Central memory CD8-positive, alpha-beta T cell (primary cell): ENCODE measurements around the gene PACSIN2.
A peak's percentile ranks its signal among the peaks of the same experiment; 100 is the strongest.
"Not testable (repeated sequence)": the region's sequence is repeated elsewhere in the genome, so short reads cannot be mapped to it uniquely, and the experiment has no call there.

Experiments
- ATAC-seq: fragments of 150-1000 bp; cut with Tn5 transposase; replicated peaks from 2 replicates; pipeline ENCODE4 v1.10.0; 2022; ENCODE audit warnings: mild to moderate bottlenecking, moderate FRiP score, moderate number of reproducible peaks; ENCODE audit not compliant: poor library complexity, severe bottlenecking; ENCODE audit errors: extremely low read depth
- DNase-seq, 2 donors: peaks; one replicate each; pipeline ENCODE4 v3.0.0; 2021; ENCODE audit warnings: low spot score in 2 of 2
- H3K27ac Mint-ChIP-seq: one replicate; pipeline ENCODE4 v1.8.0; 2022; ENCODE audit warnings: low read depth, mild to moderate bottlenecking, moderate library complexity, mixed read lengths
- H3K27me3 Mint-ChIP-seq: one replicate; pipeline ENCODE4 v1.8.0; 2022; ENCODE audit warnings: mixed read lengths
- H3K36me3 Mint-ChIP-seq: one replicate; pipeline ENCODE4 v1.8.0; 2022; ENCODE audit warnings: mild to moderate bottlenecking, moderate library complexity, mixed read lengths; ENCODE audit not compliant: insufficient read depth
- H3K4me1 Mint-ChIP-seq: one replicate; pipeline ENCODE4 v1.8.0; 2022; ENCODE audit warnings: mixed read lengths
- H3K4me3 Mint-ChIP-seq: one replicate; pipeline ENCODE4 v1.8.0; 2022; ENCODE audit warnings: mild to moderate bottlenecking, moderate library complexity, mixed read lengths
- H3K9me3 Mint-ChIP-seq: one replicate; pipeline ENCODE4 v1.8.0; 2022; ENCODE audit warnings: mixed read lengths

PACSIN2 gene

GRCh38 chr22:42939941-42940653 lies 74.9 kb downstream of the PACSIN2 start:
- H3K27me3 Mint-ChIP-seq: no peaks in the 10 kb centered on the region
- no peak for DNase-seq
- H3K36me3 Mint-ChIP-seq: peaks cover 8% of the 10 kb centered on the region
- H3K4me1 Mint-ChIP-seq: peaks cover 39% of the 10 kb centered on the region
- H3K27ac Mint-ChIP-seq: no peak overlapping the region
- H3K9me3 Mint-ChIP-seq: no peaks in the 10 kb centered on the region
- H3K4me3 Mint-ChIP-seq: no peak overlapping the region
- ATAC-seq: no peak

GRCh38 chr22:42939451-42939881 lies 75.5 kb downstream of the PACSIN2 start:
- DNase-seq (no peak), ATAC-seq (no peak)
- Mint-ChIP-seq H3K27me3 (no peaks in the 10 kb centered on the region), H3K4me1 (peaks cover 44% of the 10 kb centered on the region), H3K27ac (no peak overlapping the region), H3K9me3 (no peaks in the 10 kb centered on the region), H3K36me3 (peaks cover 5% of the 10 kb centered on the region), H3K4me3 (no peak overlapping the region)

- no peaks in the 10 kb centered on the region for H3K9me3 Mint-ChIP-seq
- no peak overlapping the region for H3K4me3 Mint-ChIP-seq
- H3K4me1 Mint-ChIP-seq: peaks cover 49% of the 10 kb centered on the region
- ATAC-seq: no peak
- DNase-seq: no peak
- H3K27ac Mint-ChIP-seq: no peak overlapping the region
- peaks cover 5% of the 10 kb centered on the region for H3K36me3 Mint-ChIP-seq
- H3K27me3 Mint-ChIP-seq: no peaks in the 10 kb centered on the region
Measured at GRCh38 chr22:42938976-42939375, 76.0 kb downstream of the PACSIN2 start.

- no peaks in the 10 kb centered on the region for H3K27me3 Mint-ChIP-seq
- DNase-seq (no peak), ATAC-seq (no peak)
- H3K27ac Mint-ChIP-seq: no peak overlapping the region
- peaks cover 54% of the 10 kb centered on the region for H3K4me1 Mint-ChIP-seq
- H3K9me3 Mint-ChIP-seq: no peaks in the 10 kb centered on the region
- H3K36me3 Mint-ChIP-seq: peaks cover 5% of the 10 kb centered on the region
- H3K4me3 Mint-ChIP-seq: no peak overlapping the region
Measured at GRCh38 chr22:42938449-42938848, 76.5 kb downstream of the PACSIN2 start.

- Mint-ChIP-seq H3K4me3 (no peak overlapping the region), H3K36me3 (peaks cover 3% of the 10 kb centered on the region), H3K4me1 (peaks cover 64% of the 10 kb centered on the region), H3K27ac (peak overlapping the region; percentile 64), H3K27me3 (no peaks in the 10 kb centered on the region), H3K9me3 (no peaks in the 10 kb centered on the region)
- DNase-seq: no peak
- ATAC-seq: peak; percentile 19
Measured at GRCh38 chr22:42937164-42937843, 77.6 kb downstream of the PACSIN2 start.

- not testable (repeated sequence) for DNase-seq, H3K27ac Mint-ChIP-seq
- H3K4me1 Mint-ChIP-seq: peaks cover 70% of the 10 kb centered on the region
Measured at GRCh38 chr22:42936680-42937079, 78.3 kb downstream of the PACSIN2 start.

GRCh38 chr22:42934338-42934737 lies 80.6 kb downstream of the PACSIN2 start:
- Mint-ChIP-seq H3K4me3 (no peak overlapping the region), H3K4me1 (peaks cover 75% of the 10 kb centered on the region)
- no peak for ATAC-seq

More at GRCh38 chr22:42936680-42937079, 78.3 kb downstream of the PACSIN2 start:
- ATAC-seq, H3K36me3 Mint-ChIP-seq, H3K9me3 Mint-ChIP-seq, H3K27me3 Mint-ChIP-seq, H3K4me3 Mint-ChIP-seq: not testable (repeated sequence)

GRCh38 chr22:42933485-42934091 lies 81.4 kb downstream of the PACSIN2 start:
- peaks cover 78% of the 10 kb centered on the region for H3K4me1 Mint-ChIP-seq
- H3K27ac Mint-ChIP-seq: peak overlapping the region; percentile 15
- peaks cover 3% of the 10 kb centered on the region for H3K36me3 Mint-ChIP-seq
- DNase-seq: no peak
- no peaks in the 10 kb centered on the region for H3K27me3 Mint-ChIP-seq
- H3K9me3 Mint-ChIP-seq: no peaks in the 10 kb centered on the region
- peak; percentile 44 for ATAC-seq
- H3K4me3 Mint-ChIP-seq: no peak overlapping the region

More at GRCh38 chr22:42934338-42934737, 80.6 kb downstream of the PACSIN2 start:
- H3K27me3 Mint-ChIP-seq: no peaks in the 10 kb centered on the region
- no peak for DNase-seq
- H3K9me3 Mint-ChIP-seq: no peaks in the 10 kb centered on the region
- H3K27ac Mint-ChIP-seq: peak overlapping the region; percentile 88
- H3K36me3 Mint-ChIP-seq: peaks cover 3% of the 10 kb centered on the region

- ATAC-seq: no peak
- no peak overlapping the region for H3K4me3 Mint-ChIP-seq
- no peaks in the 10 kb centered on the region for H3K9me3 Mint-ChIP-seq
- H3K4me1 Mint-ChIP-seq: peaks cover 72% of the 10 kb centered on the region
- H3K27ac Mint-ChIP-seq: peak overlapping the region; percentile 15
- no peaks in the 10 kb centered on the region for H3K27me3 Mint-ChIP-seq
- peaks cover 3% of the 10 kb centered on the region for H3K36me3 Mint-ChIP-seq
- DNase-seq: no peak
Measured at GRCh38 chr22:42932857-42933484, 82.0 kb downstream of the PACSIN2 start.

GRCh38 chr22:42932197-42932519 lies 82.8 kb downstream of the PACSIN2 start:
- DNase-seq (no peak), ATAC-seq (no peak)
- H3K4me1 Mint-ChIP-seq: peaks cover 64% of the 10 kb centered on the region
- peaks cover 2% of the 10 kb centered on the region for H3K36me3 Mint-ChIP-seq
- H3K27ac Mint-ChIP-seq: peak overlapping the region; percentile 29
- no peak overlapping the region for H3K4me3 Mint-ChIP-seq
- no peaks in the 10 kb centered on the region for H3K27me3 Mint-ChIP-seq
- H3K9me3 Mint-ChIP-seq: no peaks in the 10 kb centered on the region

GRCh38 chr22:42931421-42932196 lies 83.3 kb downstream of the PACSIN2 start:
- Mint-ChIP-seq H3K4me3 (no peak overlapping the region), H3K9me3 (no peaks in the 10 kb centered on the region), H3K27ac (peak overlapping the region; percentile 29), H3K4me1 (peaks cover 64% of the 10 kb centered on the region), H3K36me3 (peaks cover 2% of the 10 kb centered on the region), H3K27me3 (no peaks in the 10 kb centered on the region)
- DNase-seq (no peak), ATAC-seq (peak; percentile 52)

- Mint-ChIP-seq H3K4me1 (peaks cover 70% of the 10 kb centered on the region), H3K4me3 (no peak overlapping the region), H3K36me3 (peaks cover 2% of the 10 kb centered on the region), H3K27me3 (no peaks in the 10 kb centered on the region), H3K27ac (peak overlapping the region; percentile 29), H3K9me3 (no peaks in the 10 kb centered on the region)
- DNase-seq: no peak
- no peak for ATAC-seq
Measured at GRCh38 chr22:42930810-42931420, 84.0 kb downstream of the PACSIN2 start.
